HEK293 (cell line): ENCODE data around the gene ACTR3C.
A peak's percentile ranks its signal among the peaks of the same experiment; 100 is the strongest.

Source experiments
- CTCF ChIA-PET: fragments of 350-600 bp; formaldehyde crosslinking; extraction: SDS; loops from one replicate; lab custom pipeline; 2021; ENCODE audit warnings: antibody characterized with exemption; lab: Yijun Ruan, JAX
- POLR2A ChIA-PET: fragments of 300-600 bp; formaldehyde crosslinking; extraction: SDS; loops from one replicate; lab custom pipeline; 2020; ENCODE audit warnings: antibody characterized with exemption, inconsistent platforms; lab: Yijun Ruan, JAX
- H3K27ac ChIP-seq: fragments of 200-500 bp; sonication (Bioruptor generic); 2 replicates; pipeline ENCODE4 v1.5.1; 2014; ENCODE audit warnings: low read depth, low read length, control low read depth, inconsistent platforms; ENCODE audit errors: extremely low read depth
- H3K36me3 ChIP-seq, 2 experiments: fragments of 200-500 bp in 1 of 2; sonication (Bioruptor generic) in 1 of 2; 1 replicate in 1 of 2; 2 replicates in 1 of 2; pipeline ENCODE4 v1.5.1; 2014 to 2017; ENCODE audit warnings: inconsistent platforms in 2 of 2, low read length in 2 of 2; ENCODE audit not compliant: control insufficient read depth in 2 of 2, insufficient read depth in 1 of 2
- H3K4me1 ChIP-seq: fragments of 200-500 bp; sonication (Bioruptor generic); 2 replicates; pipeline ENCODE4 v1.5.1; 2014; ENCODE audit warnings: mild to moderate bottlenecking, low read length, inconsistent platforms; ENCODE audit not compliant: control insufficient read depth, insufficient read depth
- H3K4me3 ChIP-seq: 2 replicates; pipeline ENCODE4 v1.5.1; 2011; ENCODE audit warnings: low read depth, mild to moderate bottlenecking, control low read depth, low read length, moderate library complexity
- H3K9me3 ChIP-seq: fragments of 200-500 bp; sonication (Bioruptor generic); 2 replicates; pipeline ENCODE4 v1.5.1; 2014; ENCODE audit warnings: low read depth, low read length, inconsistent platforms; ENCODE audit not compliant: control insufficient read depth, insufficient read depth
- HOXC10 ChIP-seq: sonication (generic); formaldehyde crosslinking; IDR thresholded peaks from 2 replicates; pipeline ENCODE4 v1.8.1; 2023; ENCODE audit warnings: mild to moderate bottlenecking, missing genetic modification reagents
- PRDM1 ChIP-seq: fragments of 450-650 bp; formaldehyde crosslinking; IDR thresholded peaks from 2 replicates; pipeline ENCODE4; 2016; ENCODE audit warnings: missing biosample characterization, missing genetic modification characterization
- SP2 ChIP-seq: fragments of 450-650 bp; formaldehyde crosslinking; IDR thresholded peaks from 2 replicates; pipeline ENCODE4 v1.5.1; 2016; ENCODE audit warnings: missing biosample characterization, missing genetic modification characterization
- SP3 ChIP-seq: fragments of 450-650 bp; formaldehyde crosslinking; IDR thresholded peaks from 2 replicates; pipeline ENCODE4 v1.5.1; 2016; ENCODE audit warnings: missing biosample characterization, missing genetic modification characterization
- ZBTB1 ChIP-seq: fragments of 450-650 bp; formaldehyde crosslinking; IDR thresholded peaks from 2 replicates; pipeline ENCODE4 v1.5.1; 2016; ENCODE audit warnings: missing biosample characterization, missing genetic modification characterization
- ZBTB17 ChIP-seq: fragments of 450-650 bp; formaldehyde crosslinking; IDR thresholded peaks from 2 replicates; pipeline ENCODE4 v1.5.1; 2016; ENCODE audit warnings: missing biosample characterization, missing genetic modification characterization
- ZBTB8A ChIP-seq: fragments of 450-650 bp; formaldehyde crosslinking; IDR thresholded peaks from 2 replicates; pipeline ENCODE4 v1.5.1; 2016; ENCODE audit warnings: missing biosample characterization, missing genetic modification characterization
- ZIC2 ChIP-seq: fragments of 450-650 bp; formaldehyde crosslinking; IDR thresholded peaks from 2 replicates; pipeline ENCODE4 v1.5.1; 2016; ENCODE audit warnings: missing biosample characterization, missing genetic modification characterization
- ZNF138 ChIP-seq: fragments of 450-650 bp; formaldehyde crosslinking; IDR thresholded peaks from 2 replicates; pipeline ENCODE4 v1.5.1; 2016; ENCODE audit warnings: missing biosample characterization, missing genetic modification characterization, borderline replicate concordance
- ZNF274 ChIP-seq, 2 experiments: fragments of 200-500 bp in 1 of 2; fragments of 450-650 bp in 1 of 2; sonication (Bioruptor generic) in 1 of 2; formaldehyde crosslinking in 1 of 2; IDR thresholded peaks; 2 replicates each; pipeline versions ENCODE4 v1.5.1 to v1.6.1; 2014 to 2016; ENCODE audit warnings: borderline replicate concordance in 1 of 2, inconsistent platforms in 1 of 2, low read length in 1 of 2, missing biosample characterization in 1 of 2, missing genetic modification characterization in 1 of 2
- ZNF302 ChIP-seq: fragments of 450-650 bp; formaldehyde crosslinking; IDR thresholded peaks from 2 replicates; pipeline ENCODE4 v1.5.1; 2016; ENCODE audit warnings: missing biosample characterization, missing genetic modification characterization, low read depth
- ZNF335 ChIP-seq: fragments of 450-650 bp; formaldehyde crosslinking; conservative IDR thresholded peaks from 2 replicates; pipeline ENCODE4 v1.5.1; 2016; ENCODE audit warnings: missing biosample characterization, missing genetic modification characterization
- ZNF341 ChIP-seq: fragments of 450-650 bp; formaldehyde crosslinking; IDR thresholded peaks from 2 replicates; pipeline ENCODE4; 2016; ENCODE audit warnings: low read depth, missing biosample characterization, missing genetic modification characterization
- ZNF366 ChIP-seq: fragments of 450-650 bp; formaldehyde crosslinking; conservative IDR thresholded peaks from 2 replicates; pipeline ENCODE4 v1.5.1; 2016; ENCODE audit warnings: missing biosample characterization, missing genetic modification characterization
- ZNF404 ChIP-seq: fragments of 450-650 bp; formaldehyde crosslinking; IDR thresholded peaks from 2 replicates; pipeline ENCODE4 v1.5.1; 2017; ENCODE audit warnings: missing biosample characterization, missing genetic modification characterization
- ZNF514 ChIP-seq: fragments of 450-650 bp; formaldehyde crosslinking; IDR thresholded peaks from 2 replicates; pipeline ENCODE4 v1.5.1; 2016; ENCODE audit warnings: missing biosample characterization, missing genetic modification characterization
- ZNF600 ChIP-seq: fragments of 450-650 bp; formaldehyde crosslinking; IDR thresholded peaks from 2 replicates; pipeline ENCODE4 v1.5.1; 2016; ENCODE audit warnings: missing biosample characterization, missing genetic modification characterization
- ZNF658 ChIP-seq: fragments of 450-650 bp; formaldehyde crosslinking; IDR thresholded peaks from 2 replicates; pipeline ENCODE4; 2016; ENCODE audit warnings: missing biosample characterization, missing genetic modification characterization
- ZNF747 ChIP-seq: fragments of 450-650 bp; formaldehyde crosslinking; IDR thresholded peaks from 2 replicates; pipeline ENCODE4 v1.5.1; 2016; ENCODE audit warnings: missing biosample characterization, missing genetic modification characterization
- ZNF768 ChIP-seq: fragments of 450-650 bp; formaldehyde crosslinking; IDR thresholded peaks from 2 replicates; pipeline ENCODE4 v1.5.1; 2018; ENCODE audit warnings: missing biosample characterization, mild to moderate bottlenecking, missing genetic modification characterization
- TF ChIP-seq, protein P1 (sequence below): fragments of 450-650 bp; formaldehyde crosslinking; IDR thresholded peaks from 2 replicates; pipeline ENCODE4 v1.5.1; 2016; ENCODE audit warnings: missing biosample characterization, missing genetic modification characterization, borderline replicate concordance
- TF ChIP-seq, protein P2 (sequence below): fragments of 450-650 bp; formaldehyde crosslinking; IDR thresholded peaks from 2 replicates; pipeline ENCODE4 v1.5.1; 2016; ENCODE audit warnings: missing biosample characterization, missing genetic modification characterization, borderline replicate concordance
- TF ChIP-seq, protein P3 (sequence below): fragments of 450-650 bp; formaldehyde crosslinking; conservative IDR thresholded peaks from 2 replicates; pipeline ENCODE4 v1.5.1; 2016; ENCODE audit warnings: low read depth, missing biosample characterization, missing genetic modification characterization

The ACTR3C gene

DNA sequence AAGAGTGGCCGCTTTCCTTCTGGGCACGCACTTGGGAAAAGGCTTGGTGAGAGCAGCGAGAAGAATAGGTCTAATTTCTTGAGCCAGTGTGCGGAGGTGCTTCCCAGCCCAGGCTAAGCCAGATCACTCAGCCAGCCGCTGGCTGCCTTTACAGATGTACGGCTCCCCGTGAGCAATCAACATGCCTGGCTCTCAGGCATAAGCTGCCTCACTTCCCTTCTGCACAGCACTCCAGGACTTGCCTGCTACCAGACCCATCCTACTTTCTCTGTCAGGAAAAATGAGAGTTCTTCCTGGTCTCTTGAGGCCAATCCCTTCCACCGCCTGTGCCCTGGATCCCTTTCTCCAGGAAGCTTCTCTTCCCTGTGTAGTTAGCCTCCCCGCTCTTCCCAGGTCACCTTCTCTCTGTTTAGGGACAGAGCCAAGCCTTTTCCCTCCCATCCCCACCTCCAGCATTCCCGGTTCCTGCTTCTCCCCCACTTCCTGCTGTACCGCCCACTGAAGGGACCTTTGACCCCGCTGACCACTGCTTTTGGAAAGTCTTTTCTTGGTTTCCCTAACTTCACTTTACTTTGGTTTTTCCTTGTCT lies 1.1 kb upstream of the ACTR3C start:
- peaks cover 8 to 52% of the 10 kb centered on the region in 2 experiments for H3K36me3 ChIP-seq
- peak overlapping the region; percentile 80 for H3K4me3 ChIP-seq
- TF ChIP-seq ZNF341 (tag by site-specific recombination): peak; percentile 55
- TF ChIP-seq ZNF768 (tag by site-specific recombination): no peak
- peak; percentile 10; the same call in 1 of the 2 replicates for TF ChIP-seq ZBTB17 (tag by site-specific recombination)
- peak; percentile 62 for TF ChIP-seq PRDM1 (tag by site-specific recombination)
- no peak for TF ChIP-seq ZNF274 (IDR thresholded peaks at IDR 0.05; ENCODE audit: low read length)
- no peak for TF ChIP-seq ZNF274 (tag by site-specific recombination; IDR thresholded peaks at IDR 0.05; ENCODE audit: borderline replicate concordance)
- TF ChIP-seq ZNF335 (tag by site-specific recombination): no peak
- H3K27ac ChIP-seq: no peak overlapping the region; the same call in 1 of the 2 replicates
- CTCF ChIA-PET: no interaction called here
- POLR2A ChIA-PET: no interaction called here
- H3K9me3 ChIP-seq: no peaks in the 10 kb centered on the region
- no peaks in the 10 kb centered on the region for H3K4me1 ChIP-seq

DNA sequence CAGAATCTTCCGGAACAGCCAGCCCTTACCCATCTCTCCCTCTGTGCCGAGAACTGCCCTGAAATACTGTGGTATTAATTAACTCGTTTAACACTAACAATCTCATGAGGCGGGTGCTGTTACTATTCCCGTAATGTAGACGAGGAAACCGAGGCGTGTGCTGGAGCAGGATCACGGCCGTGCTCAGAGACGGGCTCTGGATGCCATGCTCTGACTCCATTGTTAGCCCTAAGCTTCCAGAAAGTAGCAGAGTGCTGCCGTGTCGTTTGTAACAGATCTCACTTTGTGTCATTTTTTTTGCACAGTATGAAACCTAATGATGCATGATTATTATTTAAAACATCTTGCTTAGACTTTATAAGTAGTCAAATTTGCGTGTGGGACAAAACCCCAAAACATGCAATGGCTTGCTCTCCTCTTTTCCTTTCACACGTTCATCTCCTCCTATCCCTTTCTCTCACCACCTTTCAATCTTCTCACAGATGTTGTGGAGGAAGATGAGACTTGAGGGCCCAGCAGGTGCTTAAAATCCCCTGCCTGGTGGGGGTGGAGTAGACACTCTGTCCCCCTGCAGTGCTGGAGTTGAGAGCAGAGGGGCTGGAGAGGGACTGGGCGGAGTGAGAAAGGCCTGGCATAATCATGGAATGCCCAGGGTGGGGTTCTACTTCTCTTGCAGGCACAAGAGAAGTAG lies 482 bp upstream of the ACTR3C start:
- Histone ChIP-seq H3K36me3 (peaks cover 8 to 46% of the 10 kb centered on the region in 2 experiments), H3K9me3 (no peaks in the 10 kb centered on the region), H3K4me3 (peak overlapping the region; percentile 80), H3K4me1 (no peaks in the 10 kb centered on the region), H3K27ac (peak overlapping the region; percentile 50; the same call in 1 of the 2 replicates)
- ChIA-PET CTCF (interaction anchor here (0.5 kb wide), 1 partner anchor 575 kb away, joined by 3 read pairs; no protein-coding TSS in a partner anchor), POLR2A (interaction anchor here (0.6 to 1.2 kb wide), 3 partner anchors 11 to 842 kb away, joined by 3 to 5 read pairs (median 3); no protein-coding TSS in a partner anchor)
- TF ChIP-seq ZBTB8A (tag by site-specific recombination) (no peak), ZNF514 (tag by site-specific recombination) (no peak), SP2 (tag by site-specific recombination) (no peak), ZNF658 (no peak), ZIC2 (peak; percentile 58), ZNF302 (tag by site-specific recombination) (no peak), ZNF366 (tag by site-specific recombination) (no peak), ZBTB1 (no peak), ZNF747 (tag by site-specific recombination) (no peak), HOXC10 (CRISPR knock-in tag) (0 out of 2 replicates have a peak, but pooled peaks have one; percentile 10), ZNF138 (tag by site-specific recombination) (no peak), PRDM1 (tag by site-specific recombination) (peak; percentile 44; the same call in 1 of the 2 replicates), SP3 (tag by site-specific recombination) (no peak), ZNF404 (tag by site-specific recombination) (no peak), ZNF600 (tag by site-specific recombination) (peak; percentile 95)
- TF ChIP-seq, protein P1, sequence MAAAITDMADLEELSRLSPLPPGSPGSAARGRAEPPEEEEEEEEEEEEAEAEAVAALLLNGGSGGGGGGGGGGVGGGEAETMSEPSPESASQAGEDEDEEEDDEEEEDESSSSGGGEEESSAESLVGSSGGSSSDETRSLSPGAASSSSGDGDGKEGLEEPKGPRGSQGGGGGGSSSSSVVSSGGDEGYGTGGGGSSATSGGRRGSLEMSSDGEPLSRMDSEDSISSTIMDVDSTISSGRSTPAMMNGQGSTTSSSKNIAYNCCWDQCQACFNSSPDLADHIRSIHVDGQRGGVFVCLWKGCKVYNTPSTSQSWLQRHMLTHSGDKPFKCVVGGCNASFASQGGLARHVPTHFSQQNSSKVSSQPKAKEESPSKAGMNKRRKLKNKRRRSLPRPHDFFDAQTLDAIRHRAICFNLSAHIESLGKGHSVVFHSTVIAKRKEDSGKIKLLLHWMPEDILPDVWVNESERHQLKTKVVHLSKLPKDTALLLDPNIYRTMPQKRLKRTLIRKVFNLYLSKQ (tag by site-specific recombination): no peak
- TF ChIP-seq, protein P2, sequence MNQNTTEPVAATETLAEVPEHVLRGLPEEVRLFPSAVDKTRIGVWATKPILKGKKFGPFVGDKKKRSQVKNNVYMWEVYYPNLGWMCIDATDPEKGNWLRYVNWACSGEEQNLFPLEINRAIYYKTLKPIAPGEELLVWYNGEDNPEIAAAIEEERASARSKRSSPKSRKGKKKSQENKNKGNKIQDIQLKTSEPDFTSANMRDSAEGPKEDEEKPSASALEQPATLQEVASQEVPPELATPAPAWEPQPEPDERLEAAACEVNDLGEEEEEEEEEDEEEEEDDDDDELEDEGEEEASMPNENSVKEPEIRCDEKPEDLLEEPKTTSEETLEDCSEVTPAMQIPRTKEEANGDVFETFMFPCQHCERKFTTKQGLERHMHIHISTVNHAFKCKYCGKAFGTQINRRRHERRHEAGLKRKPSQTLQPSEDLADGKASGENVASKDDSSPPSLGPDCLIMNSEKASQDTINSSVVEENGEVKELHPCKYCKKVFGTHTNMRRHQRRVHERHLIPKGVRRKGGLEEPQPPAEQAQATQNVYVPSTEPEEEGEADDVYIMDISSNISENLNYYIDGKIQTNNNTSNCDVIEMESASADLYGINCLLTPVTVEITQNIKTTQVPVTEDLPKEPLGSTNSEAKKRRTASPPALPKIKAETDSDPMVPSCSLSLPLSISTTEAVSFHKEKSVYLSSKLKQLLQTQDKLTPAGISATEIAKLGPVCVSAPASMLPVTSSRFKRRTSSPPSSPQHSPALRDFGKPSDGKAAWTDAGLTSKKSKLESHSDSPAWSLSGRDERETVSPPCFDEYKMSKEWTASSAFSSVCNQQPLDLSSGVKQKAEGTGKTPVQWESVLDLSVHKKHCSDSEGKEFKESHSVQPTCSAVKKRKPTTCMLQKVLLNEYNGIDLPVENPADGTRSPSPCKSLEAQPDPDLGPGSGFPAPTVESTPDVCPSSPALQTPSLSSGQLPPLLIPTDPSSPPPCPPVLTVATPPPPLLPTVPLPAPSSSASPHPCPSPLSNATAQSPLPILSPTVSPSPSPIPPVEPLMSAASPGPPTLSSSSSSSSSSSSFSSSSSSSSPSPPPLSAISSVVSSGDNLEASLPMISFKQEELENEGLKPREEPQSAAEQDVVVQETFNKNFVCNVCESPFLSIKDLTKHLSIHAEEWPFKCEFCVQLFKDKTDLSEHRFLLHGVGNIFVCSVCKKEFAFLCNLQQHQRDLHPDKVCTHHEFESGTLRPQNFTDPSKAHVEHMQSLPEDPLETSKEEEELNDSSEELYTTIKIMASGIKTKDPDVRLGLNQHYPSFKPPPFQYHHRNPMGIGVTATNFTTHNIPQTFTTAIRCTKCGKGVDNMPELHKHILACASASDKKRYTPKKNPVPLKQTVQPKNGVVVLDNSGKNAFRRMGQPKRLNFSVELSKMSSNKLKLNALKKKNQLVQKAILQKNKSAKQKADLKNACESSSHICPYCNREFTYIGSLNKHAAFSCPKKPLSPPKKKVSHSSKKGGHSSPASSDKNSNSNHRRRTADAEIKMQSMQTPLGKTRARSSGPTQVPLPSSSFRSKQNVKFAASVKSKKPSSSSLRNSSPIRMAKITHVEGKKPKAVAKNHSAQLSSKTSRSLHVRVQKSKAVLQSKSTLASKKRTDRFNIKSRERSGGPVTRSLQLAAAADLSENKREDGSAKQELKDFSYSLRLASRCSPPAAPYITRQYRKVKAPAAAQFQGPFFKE (tag by site-specific recombination): no peak
- TF ChIP-seq, protein P3, sequence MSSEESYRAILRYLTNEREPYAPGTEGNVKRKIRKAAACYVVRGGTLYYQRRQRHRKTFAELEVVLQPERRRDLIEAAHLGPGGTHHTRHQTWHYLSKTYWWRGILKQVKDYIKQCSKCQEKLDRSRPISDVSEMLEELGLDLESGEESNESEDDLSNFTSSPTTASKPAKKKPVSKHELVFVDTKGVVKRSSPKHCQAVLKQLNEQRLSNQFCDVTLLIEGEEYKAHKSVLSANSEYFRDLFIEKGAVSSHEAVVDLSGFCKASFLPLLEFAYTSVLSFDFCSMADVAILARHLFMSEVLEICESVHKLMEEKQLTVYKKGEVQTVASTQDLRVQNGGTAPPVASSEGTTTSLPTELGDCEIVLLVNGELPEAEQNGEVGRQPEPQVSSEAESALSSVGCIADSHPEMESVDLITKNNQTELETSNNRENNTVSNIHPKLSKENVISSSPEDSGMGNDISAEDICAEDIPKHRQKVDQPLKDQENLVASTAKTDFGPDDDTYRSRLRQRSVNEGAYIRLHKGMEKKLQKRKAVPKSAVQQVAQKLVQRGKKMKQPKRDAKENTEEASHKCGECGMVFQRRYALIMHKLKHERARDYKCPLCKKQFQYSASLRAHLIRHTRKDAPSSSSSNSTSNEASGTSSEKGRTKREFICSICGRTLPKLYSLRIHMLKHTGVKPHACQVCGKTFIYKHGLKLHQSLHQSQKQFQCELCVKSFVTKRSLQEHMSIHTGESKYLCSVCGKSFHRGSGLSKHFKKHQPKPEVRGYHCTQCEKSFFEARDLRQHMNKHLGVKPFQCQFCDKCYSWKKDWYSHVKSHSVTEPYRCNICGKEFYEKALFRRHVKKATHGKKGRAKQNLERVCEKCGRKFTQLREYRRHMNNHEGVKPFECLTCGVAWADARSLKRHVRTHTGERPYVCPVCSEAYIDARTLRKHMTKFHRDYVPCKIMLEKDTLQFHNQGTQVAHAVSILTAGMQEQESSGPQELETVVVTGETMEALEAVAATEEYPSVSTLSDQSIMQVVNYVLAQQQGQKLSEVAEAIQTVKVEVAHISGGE (tag by site-specific recombination): no peak
